Mucosa of stomach (tissue), 1 donor: Measurements from ENCODE around the gene ENTPD5.
A peak's percentile ranks its signal among the peaks of the same experiment; 100 is the strongest.

Experiments
- H3K27me3 ChIP-seq: one replicate; pipeline ENCODE4 v1.7.0; 2013; ENCODE audit warnings: mild to moderate bottlenecking, low read length; ENCODE audit not compliant: control insufficient read depth, insufficient read depth
- H3K36me3 ChIP-seq: one replicate; pipeline ENCODE4 v1.7.0; 2013; ENCODE audit warnings: low read length; ENCODE audit not compliant: control insufficient read depth, insufficient read depth
- H3K4me1 ChIP-seq: one replicate; pipeline ENCODE4 v1.7.0; 2013; ENCODE audit warnings: mild to moderate bottlenecking, low read length; ENCODE audit not compliant: control insufficient read depth, insufficient read depth
- H3K4me3 ChIP-seq: one replicate; pipeline ENCODE4 v1.7.0; 2013; ENCODE audit warnings: low read length
- H3K9ac ChIP-seq: one replicate; pipeline ENCODE4 v1.7.0; 2013; ENCODE audit warnings: mild to moderate bottlenecking, low read length, moderate library complexity
- H3K9me3 ChIP-seq: one replicate; pipeline ENCODE4 v1.7.0; 2013; ENCODE audit warnings: mild to moderate bottlenecking, low read length, moderate library complexity; ENCODE audit not compliant: control insufficient read depth
- donor health status: Pancreatic carcinoma.

The ENTPD5 gene

GRCh38 chr14:73961192-73961591, 57.9 kb downstream of the ENTPD5 start:
- Histone ChIP-seq H3K4me3 (no peak overlapping the region), H3K9me3 (no peaks in the 10 kb centered on the region), H3K9ac (no peak overlapping the region), H3K27me3 (no peaks in the 10 kb centered on the region), H3K36me3 (peaks cover 15% of the 10 kb centered on the region), H3K4me1 (peaks cover 8% of the 10 kb centered on the region)

GRCh38 chr14:73958591-73958990, 60.5 kb downstream of the ENTPD5 start:
- Histone ChIP-seq H3K9me3 (no peaks in the 10 kb centered on the region), H3K9ac (no peak overlapping the region), H3K4me3 (no peak overlapping the region), H3K27me3 (no peaks in the 10 kb centered on the region), H3K4me1 (peaks cover 8% of the 10 kb centered on the region), H3K36me3 (peaks cover 12% of the 10 kb centered on the region)

DNA sequence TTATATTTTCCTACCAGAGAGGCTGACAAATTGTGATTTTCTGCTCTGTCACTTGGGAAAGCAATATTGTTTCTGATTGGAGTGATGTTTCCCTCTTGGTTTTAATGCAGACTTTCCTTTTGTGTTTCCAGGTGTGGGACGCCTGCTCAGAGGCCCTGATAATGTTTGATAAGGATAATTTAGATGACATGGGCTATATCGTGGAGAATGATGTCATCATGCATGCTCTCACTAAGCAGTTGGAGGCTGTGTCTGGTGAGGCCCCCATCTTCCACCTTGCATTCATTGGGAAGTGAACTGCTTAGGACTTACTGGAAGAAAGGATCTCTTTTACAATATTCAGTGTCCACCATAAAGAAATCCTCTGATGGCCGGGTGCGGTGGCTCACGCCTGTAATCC, 63.4 kb downstream of the ENTPD5 start:
- H3K9ac ChIP-seq: no peak overlapping the region
- no peaks in the 10 kb centered on the region for H3K27me3 ChIP-seq
- H3K36me3 ChIP-seq: peaks cover 12% of the 10 kb centered on the region
- no peaks in the 10 kb centered on the region for H3K9me3 ChIP-seq
- no peak overlapping the region for H3K4me3 ChIP-seq
- peaks cover 4% of the 10 kb centered on the region for H3K4me1 ChIP-seq

GRCh38 chr14:73953731-73954130, 65.4 kb downstream of the ENTPD5 start:
- peaks cover 4% of the 10 kb centered on the region for H3K4me1 ChIP-seq
- no peaks in the 10 kb centered on the region for H3K27me3 ChIP-seq
- H3K9ac ChIP-seq: no peak overlapping the region
- no peaks in the 10 kb centered on the region for H3K9me3 ChIP-seq
- H3K4me3 ChIP-seq: no peak overlapping the region
- H3K36me3 ChIP-seq: peaks cover 7% of the 10 kb centered on the region

GRCh38 chr14:73949752-73950734, 69.0 kb downstream of the ENTPD5 start, which contains the start of the genes COQ6 and FAM161B:
Gene COQ6 (plus strand): TSS chr14:73950302. CDS start chr14:73950333, 31 bp downstream.
Gene FAM161B (minus strand): TSS chr14:73950094. CDS start chr14:73950026, 68 bp downstream.
- H3K4me3 ChIP-seq: peak within 1 kb of the TSS; percentile 80
- no peaks in the 10 kb centered on the region for H3K36me3 ChIP-seq
- H3K9ac ChIP-seq: peak within 1 kb of the TSS; percentile 68
- H3K27me3 ChIP-seq: no peaks in the 10 kb centered on the region
- peaks cover 19% of the 10 kb centered on the region for H3K4me1 ChIP-seq
- no peaks in the 10 kb centered on the region for H3K9me3 ChIP-seq

DNA sequence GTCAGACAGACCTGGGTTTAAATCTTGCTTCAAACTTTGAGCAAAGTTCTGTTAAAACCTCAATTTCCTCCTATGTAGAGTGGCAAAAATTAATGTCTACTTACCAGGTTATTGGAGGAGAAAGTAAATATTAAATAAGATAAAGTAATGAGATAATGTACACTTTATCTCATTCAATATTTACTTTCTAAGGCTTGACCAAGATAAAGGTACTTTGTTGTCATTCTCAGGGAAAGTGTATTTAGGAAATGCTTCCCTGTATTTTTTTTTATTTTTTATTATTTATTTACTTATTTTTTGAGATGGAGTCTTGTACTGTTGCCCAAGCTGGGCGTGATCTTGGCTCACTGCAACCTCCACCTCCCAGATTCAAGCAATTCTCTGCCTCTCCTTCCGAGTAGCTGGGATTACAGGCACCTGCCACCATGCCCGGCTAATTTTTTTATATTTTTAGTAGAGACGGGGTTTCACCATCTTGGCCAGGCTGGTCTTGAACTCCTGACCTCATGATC, 73.9 kb downstream of the ENTPD5 start:
- no peak overlapping the region for H3K4me3 ChIP-seq
- no peaks in the 10 kb centered on the region for H3K36me3 ChIP-seq
- no peaks in the 10 kb centered on the region for H3K9me3 ChIP-seq
- no peaks in the 10 kb centered on the region for H3K27me3 ChIP-seq
- H3K9ac ChIP-seq: no peak overlapping the region
- H3K4me1 ChIP-seq: peaks cover 42% of the 10 kb centered on the region

DNA sequence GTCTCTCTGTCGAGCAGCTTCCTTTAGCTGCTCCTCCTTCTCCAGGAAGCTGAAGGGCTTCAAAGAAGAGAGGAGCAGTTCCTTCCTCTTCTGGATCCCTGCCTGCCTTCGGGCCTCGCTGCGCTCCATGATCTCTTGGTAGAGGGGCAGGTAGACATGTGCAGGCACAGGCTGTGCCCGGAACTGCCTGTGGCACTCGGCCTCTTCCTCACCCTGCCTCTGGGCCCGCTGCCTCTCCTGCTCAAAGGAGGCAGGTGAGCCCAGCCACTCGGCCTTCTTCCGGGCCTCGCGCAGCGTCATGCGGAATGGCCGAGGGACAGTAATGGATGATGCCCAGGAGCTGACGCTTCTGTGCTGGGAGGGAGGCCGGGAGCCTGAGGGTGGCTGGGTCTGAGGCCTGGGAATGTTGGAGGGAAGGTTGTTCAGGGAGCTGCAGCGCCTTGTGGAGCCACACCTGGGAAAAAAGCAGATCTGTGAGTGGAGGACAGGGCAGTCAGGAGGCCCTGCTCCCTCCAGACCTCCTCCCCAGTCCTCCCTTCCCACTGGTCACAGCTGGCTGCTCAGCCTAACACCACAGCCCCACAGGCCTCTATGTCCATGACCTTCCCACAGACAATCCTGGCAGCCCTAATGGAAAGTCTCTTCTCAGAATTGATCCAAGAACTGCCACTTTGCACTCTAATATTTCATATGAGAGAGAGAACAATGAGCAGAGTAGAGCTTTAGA, 74.5 kb downstream of the ENTPD5 start:
- Histone ChIP-seq H3K36me3 (no peaks in the 10 kb centered on the region), H3K9me3 (no peaks in the 10 kb centered on the region), H3K4me1 (peaks cover 42% of the 10 kb centered on the region), H3K27me3 (no peaks in the 10 kb centered on the region), H3K9ac (no peak overlapping the region), H3K4me3 (no peak overlapping the region)

GRCh38 chr14:73943083-73943482, 76.0 kb downstream of the ENTPD5 start:
- Histone ChIP-seq H3K4me3 (no peak overlapping the region), H3K27me3 (no peaks in the 10 kb centered on the region), H3K9ac (no peak overlapping the region), H3K9me3 (no peaks in the 10 kb centered on the region), H3K36me3 (no peaks in the 10 kb centered on the region), H3K4me1 (peaks cover 42% of the 10 kb centered on the region)

DNA sequence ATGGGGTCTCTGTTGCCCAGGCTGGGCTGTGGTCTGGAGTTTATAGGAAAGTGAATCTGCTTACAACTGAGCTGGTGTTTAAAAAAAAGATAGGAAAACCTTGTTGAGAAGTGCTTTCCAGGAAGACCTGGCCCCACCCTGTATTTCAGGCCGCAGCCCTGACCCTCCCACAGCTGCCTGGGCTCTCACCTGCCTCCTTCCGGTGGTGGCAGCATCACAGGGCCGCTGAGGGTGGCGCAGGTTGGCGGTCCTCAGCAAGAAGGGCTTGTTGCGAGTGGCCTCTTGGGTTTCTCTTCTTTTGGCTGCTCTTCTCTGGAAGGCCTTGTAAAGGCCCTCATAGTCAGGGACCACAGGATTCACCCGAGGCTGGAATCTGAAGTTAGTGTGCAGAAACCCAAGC, 76.9 kb downstream of the ENTPD5 start:
- H3K27me3 ChIP-seq: no peaks in the 10 kb centered on the region
- no peak overlapping the region for H3K9ac ChIP-seq
- no peaks in the 10 kb centered on the region for H3K9me3 ChIP-seq
- peaks cover 42% of the 10 kb centered on the region for H3K4me1 ChIP-seq
- H3K4me3 ChIP-seq: no peak overlapping the region
- no peaks in the 10 kb centered on the region for H3K36me3 ChIP-seq

DNA sequence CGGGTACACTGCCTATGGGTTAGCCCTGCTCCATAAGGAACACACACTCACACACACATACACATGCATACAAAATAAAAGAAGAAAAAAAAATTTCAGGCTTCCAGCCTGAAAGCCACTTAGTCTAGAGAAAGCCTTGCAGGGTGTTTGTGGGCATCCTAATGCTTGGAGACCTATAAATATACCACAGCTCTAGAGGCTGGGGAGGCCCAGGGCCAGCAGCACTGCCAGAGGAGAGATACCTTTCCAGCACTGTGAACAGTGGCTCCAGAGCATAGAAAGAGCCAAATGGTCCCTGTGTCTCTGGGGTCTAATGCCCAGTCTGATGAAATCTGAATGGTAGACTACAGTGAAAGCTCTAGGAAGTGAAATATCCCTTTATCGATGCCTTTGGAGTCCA, 82.1 kb downstream of the ENTPD5 start:
- H3K9me3 ChIP-seq: no peaks in the 10 kb centered on the region
- no peak overlapping the region for H3K4me3 ChIP-seq
- H3K36me3 ChIP-seq: no peaks in the 10 kb centered on the region
- H3K27me3 ChIP-seq: no peaks in the 10 kb centered on the region
- no peak overlapping the region for H3K9ac ChIP-seq
- peaks cover 2% of the 10 kb centered on the region for H3K4me1 ChIP-seq

- Histone ChIP-seq H3K27me3 (no peaks in the 10 kb centered on the region), H3K9ac (no peak overlapping the region), H3K9me3 (no peaks in the 10 kb centered on the region), H3K4me1 (no peaks in the 10 kb centered on the region), H3K36me3 (no peaks in the 10 kb centered on the region), H3K4me3 (no peak overlapping the region)
Observed at GRCh38 chr14:73936548-73936947, 82.5 kb downstream of the ENTPD5 start.

DNA sequence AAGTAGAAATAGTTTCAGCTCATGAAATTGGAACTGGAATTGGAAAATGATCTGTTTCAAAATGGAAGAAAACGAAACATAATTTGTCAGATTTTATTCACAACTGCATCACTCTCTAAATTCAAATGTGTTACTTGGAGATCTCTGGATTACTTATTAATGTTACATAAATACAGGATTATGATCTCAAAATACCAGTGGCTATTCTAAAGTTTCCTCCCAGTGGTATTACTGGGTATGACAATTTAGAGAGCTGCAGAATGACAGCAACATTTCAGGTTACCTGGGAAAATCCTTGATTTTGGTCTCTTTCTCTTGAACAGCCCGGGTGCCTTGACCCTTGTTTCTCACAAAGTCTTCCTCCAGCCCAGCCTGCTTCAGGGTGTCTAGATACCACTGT, 83.4 kb downstream of the ENTPD5 start:
- Histone ChIP-seq H3K4me3 (no peak overlapping the region), H3K36me3 (no peaks in the 10 kb centered on the region), H3K27me3 (no peaks in the 10 kb centered on the region), H3K9me3 (no peaks in the 10 kb centered on the region), H3K9ac (no peak overlapping the region), H3K4me1 (no peaks in the 10 kb centered on the region)
